ENCODE results near the gene ING4.

- TF ChIP-seq CTCF (IDR thresholded peaks at IDR 0.05): no peak
- no peak for TF ChIP-seq POLR2A (IDR thresholded peaks at IDR 0.05)
Measured at GRCh38 chr12:6685814-6686213, 22.9 kb upstream of the ING4 start.
